Loucy (cell line): ENCODE measurements around the gene OTOS.

Experiments
- H2AFZ ChIP-seq: fragments of 200-600 bp; sonication (generic); 2 replicates; pipeline ENCODE4 v1.6.0; 2016; ENCODE audit warnings: antibody characterized with exemption, mild to moderate bottlenecking, low read length, moderate library complexity
- H3F3A ChIP-seq: fragments of 200-600 bp; 2 replicates; pipeline ENCODE4 v1.6.0; 2016; ENCODE audit warnings: antibody characterized with exemption, low read depth, mild to moderate bottlenecking
- H3K27me3 ChIP-seq: fragments of 200-600 bp; sonication (generic); 2 replicates; pipeline ENCODE4 v1.6.1; 2014; ENCODE audit warnings: low read length, mild to moderate bottlenecking; ENCODE audit not compliant: insufficient read depth, poor library complexity, severe bottlenecking
- H3K36me3 ChIP-seq: fragments of 200-600 bp; sonication (generic); 2 replicates; pipeline ENCODE4 v1.6.1; 2016; ENCODE audit warnings: low read length; ENCODE audit not compliant: insufficient read depth
- H3K4me1 ChIP-seq: fragments of 200-600 bp; sonication (generic); 2 replicates; pipeline ENCODE4 v1.5.1; 2014; ENCODE audit warnings: low read length, mild to moderate bottlenecking; ENCODE audit not compliant: insufficient read depth, poor library complexity, severe bottlenecking
- H3K4me2 ChIP-seq: fragments of 200-600 bp; sonication (generic); 2 replicates; pipeline ENCODE4 v1.6.0; 2014; ENCODE audit warnings: antibody characterized with exemption, low read length, low read depth, mild to moderate bottlenecking; ENCODE audit not compliant: poor library complexity, severe bottlenecking
- H3K4me3 ChIP-seq: fragments of 200-600 bp; sonication (generic); 2 replicates; pipeline ENCODE4 v1.5.1; 2014; ENCODE audit warnings: low read length, mild to moderate bottlenecking, mixed read lengths; ENCODE audit not compliant: poor library complexity, severe bottlenecking
- H3K79me2 ChIP-seq: fragments of 200-600 bp; sonication (generic); 2 replicates; pipeline ENCODE4 v1.6.1; 2014; ENCODE audit warnings: low read length; ENCODE audit not compliant: insufficient read depth
- H3K9ac ChIP-seq: fragments of 200-600 bp; sonication (generic); 2 replicates; pipeline ENCODE4 v1.6.0; 2014; ENCODE audit warnings: mild to moderate bottlenecking, low read depth, low read length, moderate library complexity; ENCODE audit not compliant: poor library complexity, severe bottlenecking
- H3K9me2 ChIP-seq: fragments of 200-600 bp; sonication (generic); replicated peaks from 2 replicates; pipeline ENCODE4 v1.6.1; 2016; ENCODE audit warnings: low read depth, low read length, mixed read lengths
- H3K9me3 ChIP-seq: fragments of 200-600 bp; sonication (generic); 2 replicates; pipeline ENCODE4 v1.6.1; 2014; ENCODE audit warnings: mild to moderate bottlenecking, antibody characterized with exemption, low read length, low read depth; ENCODE audit not compliant: insufficient read depth
- H4K20me1 ChIP-seq: fragments of 200-600 bp; sonication (generic); 2 replicates; pipeline ENCODE4 v1.6.0; 2014; ENCODE audit warnings: antibody characterized with exemption, low read length, mild to moderate bottlenecking; ENCODE audit not compliant: insufficient read depth, poor library complexity, severe bottlenecking
- CTCF ChIP-seq: fragments of 200-600 bp; sonication (generic); conservative IDR thresholded peaks from 2 replicates; pipeline ENCODE4 v1.5.1; 2014; ENCODE audit warnings: mild to moderate bottlenecking, antibody characterized with exemption, low read length
- EZH2phosphoT487 ChIP-seq: fragments of 200-600 bp; IDR thresholded peaks from 2 replicates; pipeline ENCODE4 v1.6.1; 2018; ENCODE audit warnings: antibody characterized with exemption, mild to moderate bottlenecking, moderate library complexity, borderline replicate concordance

OTOS gene

GRCh38 chr2:240125742-240126141, 14.7 kb downstream of the OTOS start:
- no peak overlapping the region for H2AFZ ChIP-seq
- H3K4me2 ChIP-seq: no peak overlapping the region
- H3K9me3 ChIP-seq: no peaks in the 10 kb centered on the region
- no peak overlapping the region for H3K4me3 ChIP-seq
- no peaks in the 10 kb centered on the region for H3K9me2 ChIP-seq
- H4K20me1 ChIP-seq: no peaks in the 10 kb centered on the region
- no peaks in the 10 kb centered on the region for H3K79me2 ChIP-seq
- peaks cover 22% of the 10 kb centered on the region; the same call in 1 of the 2 replicates for H3K36me3 ChIP-seq
- TF ChIP-seq EZH2phosphoT487: no peak
- no peak for TF ChIP-seq CTCF
- peaks cover 9% of the 10 kb centered on the region for H3K4me1 ChIP-seq
- H3F3A ChIP-seq: no peaks in the 10 kb centered on the region
- H3K9ac ChIP-seq: no peak overlapping the region
- H3K27me3 ChIP-seq: no peaks in the 10 kb centered on the region

GRCh38 chr2:240124651-240125030, 15.8 kb downstream of the OTOS start:
- H3K9ac ChIP-seq: no peak overlapping the region
- no peaks in the 10 kb centered on the region for H4K20me1 ChIP-seq
- TF ChIP-seq EZH2phosphoT487 (no peak), CTCF (no peak)
- H3K27me3 ChIP-seq: no peaks in the 10 kb centered on the region
- no peaks in the 10 kb centered on the region for H3K9me3 ChIP-seq
- H3K4me1 ChIP-seq: peaks cover 9% of the 10 kb centered on the region
- no peak overlapping the region for H3K4me2 ChIP-seq
- no peaks in the 10 kb centered on the region for H3K9me2 ChIP-seq
- no peaks in the 10 kb centered on the region for H3F3A ChIP-seq
- H3K79me2 ChIP-seq: no peaks in the 10 kb centered on the region
- H2AFZ ChIP-seq: no peak overlapping the region
- no peak overlapping the region for H3K4me3 ChIP-seq
- peaks cover 11% of the 10 kb centered on the region; the same call in 1 of the 2 replicates for H3K36me3 ChIP-seq

- Histone ChIP-seq H4K20me1 (no peaks in the 10 kb centered on the region), H3F3A (no peaks in the 10 kb centered on the region), H2AFZ (no peak overlapping the region), H3K9me2 (no peaks in the 10 kb centered on the region), H3K36me3 (peaks cover 9% of the 10 kb centered on the region; the same call in 1 of the 2 replicates), H3K9me3 (no peaks in the 10 kb centered on the region), H3K9ac (no peak overlapping the region), H3K27me3 (no peaks in the 10 kb centered on the region), H3K4me3 (no peak overlapping the region), H3K79me2 (no peaks in the 10 kb centered on the region), H3K4me2 (no peak overlapping the region), H3K4me1 (peaks cover 9% of the 10 kb centered on the region)
- TF ChIP-seq CTCF (no peak), EZH2phosphoT487 (no peak)
These were observed 16.4 kb downstream of the OTOS start for GRCh38 chr2:240123821-240124650.
